HL-60 (cell line): Measurements from ENCODE around the gene EPDR1.

Experiments
- CTCF ChIP-seq: IDR thresholded peaks from one replicate; pipeline ENCODE4 v1.5.1; 2011; ENCODE audit warnings: low read length, control low read depth, inconsistent platforms; ENCODE audit not compliant: insufficient read depth
- POLR2AphosphoS5 ChIP-seq: IDR thresholded peaks from 2 replicates; pipeline ENCODE4 v1.6.1; 2012; ENCODE audit warnings: low read depth
- TF ChIP-seq, protein P1 (sequence below): IDR thresholded peaks from 2 replicates; pipeline ENCODE4 v1.6.1; 2012; ENCODE audit warnings: low read depth; ENCODE audit not compliant: insufficient replicate concordance

GRCh38 chr7:37924491-37925041 lies 4.1 kb downstream of the EPDR1 start:
- TF ChIP-seq, protein P1, sequence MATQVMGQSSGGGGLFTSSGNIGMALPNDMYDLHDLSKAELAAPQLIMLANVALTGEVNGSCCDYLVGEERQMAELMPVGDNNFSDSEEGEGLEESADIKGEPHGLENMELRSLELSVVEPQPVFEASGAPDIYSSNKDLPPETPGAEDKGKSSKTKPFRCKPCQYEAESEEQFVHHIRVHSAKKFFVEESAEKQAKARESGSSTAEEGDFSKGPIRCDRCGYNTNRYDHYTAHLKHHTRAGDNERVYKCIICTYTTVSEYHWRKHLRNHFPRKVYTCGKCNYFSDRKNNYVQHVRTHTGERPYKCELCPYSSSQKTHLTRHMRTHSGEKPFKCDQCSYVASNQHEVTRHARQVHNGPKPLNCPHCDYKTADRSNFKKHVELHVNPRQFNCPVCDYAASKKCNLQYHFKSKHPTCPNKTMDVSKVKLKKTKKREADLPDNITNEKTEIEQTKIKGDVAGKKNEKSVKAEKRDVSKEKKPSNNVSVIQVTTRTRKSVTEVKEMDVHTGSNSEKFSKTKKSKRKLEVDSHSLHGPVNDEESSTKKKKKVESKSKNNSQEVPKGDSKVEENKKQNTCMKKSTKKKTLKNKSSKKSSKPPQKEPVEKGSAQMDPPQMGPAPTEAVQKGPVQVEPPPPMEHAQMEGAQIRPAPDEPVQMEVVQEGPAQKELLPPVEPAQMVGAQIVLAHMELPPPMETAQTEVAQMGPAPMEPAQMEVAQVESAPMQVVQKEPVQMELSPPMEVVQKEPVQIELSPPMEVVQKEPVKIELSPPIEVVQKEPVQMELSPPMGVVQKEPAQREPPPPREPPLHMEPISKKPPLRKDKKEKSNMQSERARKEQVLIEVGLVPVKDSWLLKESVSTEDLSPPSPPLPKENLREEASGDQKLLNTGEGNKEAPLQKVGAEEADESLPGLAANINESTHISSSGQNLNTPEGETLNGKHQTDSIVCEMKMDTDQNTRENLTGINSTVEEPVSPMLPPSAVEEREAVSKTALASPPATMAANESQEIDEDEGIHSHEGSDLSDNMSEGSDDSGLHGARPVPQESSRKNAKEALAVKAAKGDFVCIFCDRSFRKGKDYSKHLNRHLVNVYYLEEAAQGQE, result no peak
- TF ChIP-seq CTCF (no peak), POLR2AphosphoS5 (no peak)
